H1 (cell line): ENCODE measurements around the gene CDV3. TPM values are rescaled to one million over a fixed set of nuclear protein-coding genes. Genes with fewer than 3 reads are reported as not detected.
A peak's percentile ranks its signal among the peaks of the same experiment; 100 is the strongest.

Experiments
- ATF3 ChIP-seq: IDR thresholded peaks from 2 replicates; pipeline ENCODE4 v1.6.1; 2011; ENCODE audit warnings: low read depth, mild to moderate bottlenecking, low read length; ENCODE audit not compliant: insufficient read depth
- BRCA1 ChIP-seq: IDR thresholded peaks from 2 replicates; pipeline ENCODE4 v1.6.1; 2012; ENCODE audit warnings: low read depth, low read length, improper control_type of control experiment
- CEBPB ChIP-seq: IDR thresholded peaks from 2 replicates; pipeline ENCODE4 v1.6.1; 2012; ENCODE audit warnings: low read depth, low read length
- CHD1 ChIP-seq: IDR thresholded peaks from 2 replicates; pipeline ENCODE4 v1.6.1; 2012; ENCODE audit warnings: low read depth, low read length, improper control_type of control experiment
- CTBP2 ChIP-seq: IDR thresholded peaks from 2 replicates; pipeline ENCODE4 v1.7.0; 2011; ENCODE audit warnings: borderline replicate concordance, mild to moderate bottlenecking, moderate library complexity, mixed read lengths, low read length; ENCODE audit not compliant: insufficient read depth, insufficient read length
- CTCF ChIP-seq, 3 experiments: IDR thresholded peaks; 1 replicate in 2 of 3; 2 replicates in 1 of 3; pipeline versions ENCODE4 v1.5.1 to v1.6.1; 2011; ENCODE audit warnings: low read length in 3 of 3, mild to moderate bottlenecking in 3 of 3, inconsistent platforms in 2 of 3, low read depth in 1 of 3, moderate library complexity in 1 of 3; ENCODE audit not compliant: insufficient read depth in 1 of 3; ENCODE audit errors: control extremely low read depth in 1 of 3
- EZH2 ChIP-seq: fragments of 200-600 bp; sonication (generic); IDR thresholded peaks from 2 replicates; pipeline ENCODE4 v1.7.1; 2012; ENCODE audit warnings: low read depth, mild to moderate bottlenecking, moderate library complexity, low read length, inconsistent platforms; ENCODE audit not compliant: severe bottlenecking
- HDAC6 ChIP-seq: IDR thresholded peaks from one replicate; pipeline ENCODE4 v1.7.1; 2012; ENCODE audit warnings: low read depth, mild to moderate bottlenecking, inconsistent platforms, low read length, moderate library complexity
- JUN ChIP-seq: IDR thresholded peaks from 2 replicates; pipeline ENCODE4 v1.6.1; 2011; ENCODE audit warnings: low read depth, mild to moderate bottlenecking, improper control_type of control experiment, low read length
- NRF1 ChIP-seq: IDR thresholded peaks from 2 replicates; pipeline ENCODE4 v1.6.1; 2011; ENCODE audit warnings: mild to moderate bottlenecking, low read depth, low read length, improper control_type of control experiment
- POLR2AphosphoS5 ChIP-seq: IDR thresholded peaks from 2 replicates; pipeline ENCODE4 v1.6.1; 2011; ENCODE audit warnings: low read depth, low read length
- RAD21 ChIP-seq, 2 experiments: IDR thresholded peaks in 1 of 2; conservative IDR thresholded peaks in 1 of 2; 2 replicates each; pipeline ENCODE4 v1.6.1; 2011; ENCODE audit warnings: low read depth in 2 of 2, low read length in 2 of 2, improper control_type of control experiment in 1 of 2, inconsistent platforms in 1 of 2, mild to moderate bottlenecking in 1 of 2, moderate library complexity in 1 of 2
- SAP30 ChIP-seq: fragments of 300-600 bp; sonication (generic); IDR thresholded peaks from 2 replicates; pipeline ENCODE4 v1.7.1; 2012; ENCODE audit warnings: low read length, moderate library complexity, mild to moderate bottlenecking, inconsistent platforms; ENCODE audit not compliant: insufficient read depth, insufficient replicate concordance
- ZNF274 ChIP-seq: IDR thresholded peaks from 2 replicates; pipeline ENCODE4 v1.7.0; 2012; ENCODE audit warnings: low read length, borderline replicate concordance; ENCODE audit errors: extremely low read depth
- polyA plus RNA-seq, 7 experiments: library from polyadenylated mRNA; depleted of rRNA in 3 of 7; stranded (reverse) in 5 of 7; unstranded in 2 of 7; fragments of >200 nt in 5 of 7; fragments of 200-250 nt in 2 of 7; gene quantifications; 1 replicate in 5 of 7; 2 replicates in 1 of 7; 4 replicates in 1 of 7; pipeline versions ENCODE4 v1.2.1 to v1.2.3, GENCODE V29; 2011 to 2013; ENCODE audit warnings: missing spikeins in 2 of 7, mixed read lengths in 2 of 7
- total RNA-seq: library from RNA; stranded (reverse); fragmentation: NEBNext Ultra II Directional; extraction: Animal tissue kit (Norgen Biotek cat#: 25700); gene quantifications from 2 replicates; pipeline ENCODE4 v1.2.1, GENCODE V29; 2021

The CDV3 gene
- total and polyA plus RNA-seq, 2 of the 8 experiments (the other 6 are each of a cell fraction or from before 2014, with no cell fraction given), result 29.4 to 163 TPM

GRCh38 chr3:133578548-133579191 is 5.2 kb downstream of the CDV3 start (continued):
- TF ChIP-seq CTCF (IDR thresholded peaks at IDR 0.05; ENCODE audit: control extremely low read depth in 1 of 3, insufficient read depth in 1 of 3, low read depth in 1 of 3, low read length in 3 of 3), result peak in 2 of 3 experiments; percentile 57 to 67; a peak in 3 of 4 replicates
- no peak for TF ChIP-seq SAP30
- TF ChIP-seq EZH2, result no peak
- no peak for TF ChIP-seq CTBP2
- TF ChIP-seq JUN, result no peak
- no peak for TF ChIP-seq ZNF274
- no peak for TF ChIP-seq HDAC6
- TF ChIP-seq BRCA1, result no peak
- TF ChIP-seq CHD1, result no peak
- peak; percentile 27; the same call in 1 of the 2 replicates for TF ChIP-seq POLR2AphosphoS5
- TF ChIP-seq CEBPB, result no peak
- no peak for TF ChIP-seq NRF1
- peak; percentile 52 to 59 for TF ChIP-seq RAD21 (IDR thresholded peaks at IDR 0.05 in 1 of 2, conservative IDR thresholded peaks at IDR 0.05 in 1 of 2; ENCODE audit: low read depth in 2 of 2, low read length in 2 of 2)
- TF ChIP-seq ATF3, result no peak
